A172 (cell line): Measurements from ENCODE around the gene TENM3. TPM values are rescaled to one million over a fixed set of nuclear protein-coding genes. Genes with fewer than 3 reads are reported as not detected.

ENCODE experiments used
- DNase-seq: peaks from one replicate; pipeline ENCODE4 v3.0.0-alpha.2; 2015; ENCODE audit warnings: low spot score
- total RNA-seq: library from RNA; depleted of rRNA; stranded (reverse); fragments of >200 nt; shearing (Covaris generic); gene quantifications from 2 replicates; pipeline ENCODE4 v1.2.3, GENCODE V29; 2014; rRNA removed

Gene TENM3
- total RNA-seq = 87.7 and 92.1 TPM in 2 replicates

- DNase-seq = peak; percentile 67
Measured at GRCh38 chr4:182243204-182243603, at the start of gene TENM3. TENM3 (plus strand) TSS chr4:182243402; CDS start chr4:182324021, 80,619 bp downstream.

GRCh38 chr4:182194091-182194824 lies 48.9 kb upstream of the TENM3 start:
- no peak for DNase-seq

GRCh38 chr4:182197611-182198010 lies 45.6 kb upstream of the TENM3 start:
- no peak for DNase-seq

- no peak for DNase-seq
Measured at GRCh38 chr4:182201871-182202270, 41.3 kb upstream of the TENM3 start.

DNA sequence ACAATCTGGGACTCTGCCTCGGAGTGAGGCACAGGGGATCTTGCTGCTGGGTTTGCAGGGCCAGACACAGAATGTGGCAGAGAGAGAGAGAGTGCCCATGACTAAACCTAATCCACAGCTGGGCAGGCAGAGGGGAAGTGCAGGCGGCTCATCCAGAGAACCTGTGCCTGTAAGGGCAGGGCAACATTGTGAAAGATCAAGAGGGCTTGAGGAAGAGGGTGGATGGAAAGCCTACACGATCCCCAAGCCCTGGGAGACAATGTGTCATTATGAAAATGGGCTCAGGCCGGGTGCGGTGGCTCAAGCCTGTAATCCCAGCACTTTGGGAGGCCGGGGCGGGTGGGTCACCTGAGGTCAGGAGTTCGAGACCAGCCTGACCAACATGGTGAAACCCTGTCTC lies 40.6 kb upstream of the TENM3 start:
- DNase-seq = no peak

DNA sequence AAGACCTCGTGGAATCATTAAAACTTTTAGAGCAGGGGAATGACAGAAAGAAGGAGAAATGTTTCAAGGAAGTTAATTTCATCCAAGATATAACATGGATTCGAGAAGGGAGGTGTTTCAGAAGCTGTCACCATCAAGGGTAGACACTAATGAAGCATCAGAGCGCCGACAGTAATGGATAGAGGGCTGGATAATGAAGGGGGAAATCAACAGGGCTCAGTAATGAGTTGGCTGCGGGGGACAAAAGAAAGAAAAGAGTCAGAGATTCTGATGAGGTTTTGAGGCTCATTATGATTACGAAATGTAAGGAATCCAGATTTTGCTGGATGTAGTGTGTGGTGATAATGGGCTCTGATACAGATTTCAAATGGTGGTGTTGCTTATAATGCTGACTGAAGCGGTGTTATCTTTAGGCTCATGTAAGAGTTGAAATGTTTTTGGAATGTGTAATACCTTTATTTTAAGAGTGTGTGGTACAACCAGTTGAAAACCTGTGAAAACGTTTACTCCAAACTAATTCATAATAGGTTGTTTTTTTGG lies 39.3 kb upstream of the TENM3 start:
- DNase-seq = peak; percentile 14

- no peak for DNase-seq
Measured at GRCh38 chr4:182205306-182205705, 37.9 kb upstream of the TENM3 start.

- DNase-seq = no peak
Measured at GRCh38 chr4:182206266-182206665, 36.9 kb upstream of the TENM3 start.

- no peak for DNase-seq
Measured at GRCh38 chr4:182206916-182207315, 36.3 kb upstream of the TENM3 start.

DNA sequence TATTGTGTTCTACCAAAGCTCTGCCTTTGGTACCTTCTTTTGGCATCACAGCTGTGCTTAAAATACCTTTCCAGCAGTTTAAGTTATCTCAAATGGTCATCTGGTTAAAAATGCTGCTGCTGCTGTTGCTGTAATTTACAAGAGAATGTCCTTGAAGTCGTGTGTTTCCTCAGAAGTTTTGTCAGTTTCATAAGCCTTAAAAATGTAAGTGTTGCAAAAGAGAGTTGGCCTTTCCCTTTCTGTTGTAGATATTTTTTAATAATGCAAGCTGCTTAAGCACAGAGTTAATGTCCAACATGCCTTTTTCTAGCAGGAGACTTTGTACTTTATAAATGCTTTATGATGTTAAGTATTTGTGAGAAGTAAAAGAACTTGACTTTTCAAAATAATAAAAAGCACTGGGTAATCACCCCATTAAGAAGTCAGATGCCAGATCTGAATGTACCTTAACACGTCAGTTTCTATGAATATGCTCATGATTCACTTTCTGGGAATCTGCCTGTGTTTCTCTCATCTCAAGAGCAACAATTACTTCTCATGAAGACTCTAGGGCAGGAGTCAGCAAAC lies 35.3 kb upstream of the TENM3 start:
- peak; percentile 87 for DNase-seq

- no peak for DNase-seq
Measured at GRCh38 chr4:182208526-182209050, 34.6 kb upstream of the TENM3 start.

DNA sequence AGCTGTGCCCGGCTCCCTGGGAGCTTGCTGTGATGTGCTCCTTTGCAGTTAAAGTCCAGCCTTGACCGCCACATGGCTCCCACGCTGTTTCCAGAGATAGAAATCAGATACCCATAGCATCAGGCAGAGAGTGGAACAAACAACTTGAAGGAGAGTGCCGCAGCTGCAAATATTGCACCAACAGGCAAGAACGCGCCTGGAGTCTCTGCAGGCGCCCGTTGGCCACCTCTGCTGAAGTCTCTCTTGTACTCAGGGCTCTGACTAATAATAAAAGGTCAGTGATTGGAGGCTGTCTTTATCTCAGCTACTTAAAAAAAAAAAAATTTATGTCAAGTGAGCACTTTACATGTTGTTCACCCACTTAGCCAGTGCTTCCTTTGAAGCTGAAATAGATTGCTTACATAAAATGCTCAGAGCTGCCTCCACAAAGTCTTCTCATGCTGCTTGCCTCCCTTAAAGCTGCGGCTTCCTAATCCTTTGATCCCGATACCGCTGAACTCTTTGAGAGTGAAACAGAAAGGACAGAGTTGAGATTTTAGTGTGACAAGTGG lies 30.9 kb upstream of the TENM3 start:
- DNase-seq = no peak

DNA sequence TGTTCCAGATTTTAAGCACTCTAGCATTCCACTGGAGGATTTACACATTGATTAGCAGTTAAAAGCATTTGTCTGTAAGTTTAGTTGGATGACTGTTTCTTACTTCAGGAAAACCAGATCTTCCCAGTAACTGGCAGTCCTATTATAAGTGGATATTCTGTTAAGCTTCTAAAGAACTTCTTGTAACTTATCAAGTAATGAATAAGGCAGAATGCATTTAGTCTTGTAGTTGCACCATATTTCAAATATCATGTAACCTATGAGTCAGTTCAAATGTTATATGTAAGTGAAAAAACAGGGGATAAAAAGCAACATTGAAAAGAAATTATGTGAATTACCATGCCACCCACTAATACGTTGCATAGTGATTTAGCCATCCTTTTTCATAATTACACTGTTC lies 30.2 kb upstream of the TENM3 start:
- DNase-seq = no peak

GRCh38 chr4:182215148-182215547 lies 28.1 kb upstream of the TENM3 start:
- no peak for DNase-seq

- no peak for DNase-seq
Measured at GRCh38 chr4:182216005-182216404, 27.2 kb upstream of the TENM3 start.

DNA sequence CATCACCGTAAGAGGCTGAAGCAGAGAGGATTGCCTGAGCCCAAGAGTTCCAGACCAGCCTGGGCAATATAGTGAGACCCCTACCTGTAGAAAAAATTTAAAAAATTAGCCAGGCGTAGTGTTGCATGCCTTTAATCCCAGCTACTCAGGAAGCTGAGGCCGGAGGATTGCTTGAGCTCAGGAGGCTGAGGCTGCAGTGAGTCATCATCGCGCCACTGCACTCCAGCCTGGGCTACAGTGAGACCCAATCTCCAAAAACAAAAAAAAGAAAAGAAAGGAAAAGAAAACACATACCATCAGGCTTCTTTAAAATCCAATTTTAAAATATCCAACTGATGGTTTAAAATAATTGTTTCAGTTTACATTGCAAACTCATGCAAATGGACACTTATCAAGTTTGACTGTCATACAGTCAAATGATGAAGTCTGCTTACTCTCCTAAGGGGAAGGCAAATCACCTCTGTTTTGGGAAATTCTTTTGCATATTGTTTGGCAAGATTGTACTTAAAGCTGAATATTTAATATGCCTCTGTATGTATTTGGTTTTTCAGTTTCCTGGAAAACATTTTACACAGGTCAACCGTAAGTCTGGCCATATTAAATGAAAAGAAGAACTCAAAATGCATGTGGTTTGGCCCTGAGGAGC lies 23.7 kb upstream of the TENM3 start:
- DNase-seq = peak; percentile 56

- no peak for DNase-seq
Measured at GRCh38 chr4:182221987-182222386, 21.2 kb upstream of the TENM3 start.

DNA sequence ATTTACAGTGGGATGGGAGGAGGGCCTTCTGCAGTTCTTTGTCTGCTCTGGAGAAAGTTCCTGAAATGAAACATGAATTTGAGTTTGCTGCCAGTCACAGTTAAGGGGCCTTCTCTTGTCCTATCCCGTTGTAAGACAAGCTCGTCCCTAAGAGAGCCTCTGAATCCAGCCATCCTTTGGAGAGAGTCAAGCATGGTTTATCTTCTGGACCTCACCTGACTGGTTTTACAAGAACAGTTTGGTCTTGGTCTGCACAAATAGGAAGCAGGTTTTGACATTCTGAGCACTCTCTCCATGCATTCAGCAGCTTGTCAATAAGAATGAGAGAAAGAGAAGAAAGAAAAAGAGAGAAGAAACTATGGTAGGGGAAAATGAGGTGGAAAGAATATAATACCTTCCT lies 20.4 kb upstream of the TENM3 start:
- DNase-seq = no peak

- no peak for DNase-seq
Measured at GRCh38 chr4:182223708-182224107, 19.5 kb upstream of the TENM3 start.

DNA sequence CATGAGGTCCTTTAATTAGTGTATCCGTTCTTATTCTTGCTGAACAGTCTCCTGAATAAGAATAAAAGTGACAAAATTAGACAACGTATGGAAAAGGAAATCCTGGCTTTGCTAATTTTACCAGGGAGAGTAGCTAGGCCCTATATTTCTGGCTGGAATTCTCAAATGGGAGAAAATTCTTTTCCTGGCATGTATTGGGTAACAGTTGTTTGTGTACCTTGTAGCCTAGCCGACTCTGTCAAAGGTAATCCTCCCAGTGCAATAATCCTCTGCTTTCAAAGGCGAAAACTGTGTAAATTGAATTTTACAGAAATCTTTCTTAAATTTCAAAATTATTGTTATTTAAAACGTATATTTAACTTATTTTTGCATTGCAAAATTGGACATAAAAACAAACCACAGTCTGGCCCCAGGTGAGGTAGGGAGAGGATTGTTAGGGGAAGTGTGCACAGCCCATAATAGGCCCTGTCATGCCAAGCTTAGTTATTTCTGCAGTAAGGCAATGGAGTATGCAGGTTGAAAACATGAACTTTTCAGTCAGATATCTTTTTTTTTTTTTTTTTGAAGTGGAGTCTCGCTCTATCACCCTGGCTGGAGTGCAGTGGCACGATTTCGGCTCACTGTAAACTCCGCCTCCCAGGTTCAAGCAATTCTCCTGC lies 18.9 kb upstream of the TENM3 start:
- DNase-seq = no peak

DNA sequence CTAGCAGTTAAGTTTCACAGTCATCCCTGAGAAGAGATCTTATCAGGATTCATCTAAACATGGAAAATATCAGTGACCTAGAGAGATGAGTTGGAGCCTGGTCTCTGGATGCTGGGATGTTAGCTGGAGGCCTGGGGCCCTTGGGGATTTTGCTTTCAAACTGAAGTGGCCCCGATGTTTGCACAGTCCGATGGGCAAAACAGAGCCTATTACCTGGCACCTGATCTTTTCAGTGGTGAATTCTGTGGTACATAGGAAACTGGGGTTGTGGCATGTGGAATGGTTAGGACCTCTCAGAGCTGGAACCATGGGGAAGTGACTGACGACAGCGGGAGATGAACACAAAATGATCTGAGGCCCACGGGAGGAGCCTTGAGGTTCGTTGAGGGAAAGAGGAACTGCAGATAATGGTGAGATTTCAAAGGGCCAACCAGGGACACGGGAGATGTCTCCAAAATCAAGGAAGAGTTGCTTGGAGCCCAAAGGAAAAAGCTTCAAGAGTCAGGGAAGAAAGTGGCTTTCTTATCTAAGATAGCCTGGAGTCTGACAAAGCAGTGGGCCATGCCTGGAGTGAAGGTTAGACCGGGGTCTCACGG lies 17.8 kb upstream of the TENM3 start:
- no peak for DNase-seq
